GM12875 (cell line): ENCODE measurements around the gene SHQ1.

ENCODE experiments used
- H3K4me3 ChIP-seq: one replicate; pipeline ENCODE4 v1.5.1; 2011; ENCODE audit warnings: low read depth, low read length, control low read depth
- TF ChIP-seq, protein P1 (sequence below): IDR thresholded peaks from 2 replicates; pipeline ENCODE4 v1.5.1; 2011; ENCODE audit warnings: low read depth, mild to moderate bottlenecking, control low read depth, inconsistent platforms, low read length, moderate library complexity, borderline replicate concordance; ENCODE audit not compliant: insufficient read depth

Gene SHQ1

GRCh38 chr3:72891053-72891855, 43.0 kb upstream of the SHQ1 start:
- no peak overlapping the region for H3K4me3 ChIP-seq
- TF ChIP-seq, protein P1, sequence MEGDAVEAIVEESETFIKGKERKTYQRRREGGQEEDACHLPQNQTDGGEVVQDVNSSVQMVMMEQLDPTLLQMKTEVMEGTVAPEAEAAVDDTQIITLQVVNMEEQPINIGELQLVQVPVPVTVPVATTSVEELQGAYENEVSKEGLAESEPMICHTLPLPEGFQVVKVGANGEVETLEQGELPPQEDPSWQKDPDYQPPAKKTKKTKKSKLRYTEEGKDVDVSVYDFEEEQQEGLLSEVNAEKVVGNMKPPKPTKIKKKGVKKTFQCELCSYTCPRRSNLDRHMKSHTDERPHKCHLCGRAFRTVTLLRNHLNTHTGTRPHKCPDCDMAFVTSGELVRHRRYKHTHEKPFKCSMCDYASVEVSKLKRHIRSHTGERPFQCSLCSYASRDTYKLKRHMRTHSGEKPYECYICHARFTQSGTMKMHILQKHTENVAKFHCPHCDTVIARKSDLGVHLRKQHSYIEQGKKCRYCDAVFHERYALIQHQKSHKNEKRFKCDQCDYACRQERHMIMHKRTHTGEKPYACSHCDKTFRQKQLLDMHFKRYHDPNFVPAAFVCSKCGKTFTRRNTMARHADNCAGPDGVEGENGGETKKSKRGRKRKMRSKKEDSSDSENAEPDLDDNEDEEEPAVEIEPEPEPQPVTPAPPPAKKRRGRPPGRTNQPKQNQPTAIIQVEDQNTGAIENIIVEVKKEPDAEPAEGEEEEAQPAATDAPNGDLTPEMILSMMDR, result no peak

GRCh38 chr3:72890166-72890925, 42.1 kb upstream of the SHQ1 start:
- H3K4me3 ChIP-seq, result no peak overlapping the region
- TF ChIP-seq, protein P1, result no peak

DNA sequence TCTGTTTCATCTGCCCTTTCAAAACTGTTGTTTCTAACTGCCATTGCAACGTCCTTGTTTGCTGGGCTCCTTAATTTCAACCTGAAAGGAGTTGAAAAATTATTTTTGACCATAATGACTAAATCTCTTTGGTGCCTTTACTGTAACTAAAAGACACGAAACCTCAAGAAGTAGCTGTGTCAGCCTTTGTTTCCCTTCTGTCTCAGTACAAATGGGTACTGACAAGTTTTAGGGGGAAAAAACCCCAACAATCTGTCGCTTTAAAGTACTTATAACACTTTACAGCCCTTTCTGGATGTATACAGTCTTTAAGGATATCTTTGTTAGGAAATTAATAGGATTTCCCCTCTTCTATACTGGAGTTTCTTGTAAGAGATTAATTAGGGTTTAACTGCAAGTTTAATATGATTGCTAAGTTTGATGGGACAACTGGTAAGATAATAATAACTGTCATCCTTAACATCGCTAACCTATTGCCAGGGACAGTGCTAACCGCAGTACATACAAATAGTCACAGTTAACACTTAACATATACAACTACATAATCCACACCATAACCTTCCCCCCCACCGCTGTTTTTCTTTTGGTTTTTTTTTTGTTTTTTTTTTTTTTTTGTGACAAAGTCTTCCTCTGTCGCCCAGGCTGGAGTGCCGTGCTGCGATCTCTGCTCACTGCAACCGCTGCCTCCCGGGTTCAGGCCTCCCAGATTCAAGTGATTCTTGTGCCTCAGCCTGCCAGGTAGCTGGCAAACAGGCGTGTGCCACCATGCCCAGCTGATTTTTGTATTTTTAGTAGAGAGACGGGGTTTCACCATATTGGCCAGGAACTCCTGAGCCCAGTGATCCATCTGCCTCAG, 41.3 kb upstream of the SHQ1 start:
- TF ChIP-seq, protein P1, result no peak
- no peak overlapping the region for H3K4me3 ChIP-seq

DNA sequence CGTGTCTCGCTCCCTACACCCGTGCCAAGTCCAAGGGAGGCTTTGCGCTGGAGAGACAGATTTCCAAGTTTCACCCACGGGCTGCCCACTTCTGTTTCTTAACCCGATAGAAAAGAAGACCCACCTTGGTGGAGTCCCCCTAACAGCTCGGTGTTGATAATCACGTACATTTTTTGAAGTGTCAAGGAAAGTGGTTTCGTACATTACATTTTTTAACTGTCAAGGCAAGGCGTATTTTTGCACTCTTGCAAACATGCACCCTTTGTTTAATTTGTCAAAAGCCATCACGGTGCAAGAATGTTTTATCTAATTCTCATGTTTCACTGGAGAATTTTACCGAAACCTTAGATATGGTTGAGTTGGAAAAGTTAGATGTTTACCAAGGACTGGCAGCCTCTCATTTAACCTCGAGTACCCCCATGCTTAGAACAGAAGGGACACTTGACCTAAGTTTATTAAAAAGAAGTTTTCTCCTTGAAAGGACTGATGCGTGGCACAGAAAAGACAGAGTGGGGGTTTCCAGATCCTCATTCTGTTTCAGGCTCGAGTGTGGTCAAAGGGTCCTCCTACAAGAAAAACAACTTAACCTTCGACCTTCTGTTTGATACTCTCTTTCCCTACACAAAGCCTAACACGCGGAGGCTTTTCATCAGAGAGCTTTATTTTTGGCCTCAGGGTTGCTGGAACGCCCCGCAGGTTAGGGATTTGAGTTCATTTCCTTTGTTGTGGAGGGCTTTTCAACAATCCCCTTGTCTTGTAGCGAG, 40.5 kb upstream of the SHQ1 start:
- TF ChIP-seq, protein P1, result no peak
- no peak overlapping the region for H3K4me3 ChIP-seq

- TF ChIP-seq, protein P1, result 0 out of 2 replicates have a peak, but pooled peaks have one; percentile 13
- H3K4me3 ChIP-seq, result peak within 1 kb of the TSS; percentile 36
Measured at GRCh38 chr3:72887705-72888545, 39.7 kb upstream of the SHQ1 start, which contains the start of gene GXYLT2. TSS of gene GXYLT2 (plus strand) at chr3:72888046. CDS start at chr3:72888234, 188 bp downstream.
